ENCODE data around the gene TRIM49C. TPM values are rescaled to one million over a fixed set of nuclear protein-coding genes. Genes with fewer than 3 reads are reported as not detected.

Gene TRIM49C, protein sequence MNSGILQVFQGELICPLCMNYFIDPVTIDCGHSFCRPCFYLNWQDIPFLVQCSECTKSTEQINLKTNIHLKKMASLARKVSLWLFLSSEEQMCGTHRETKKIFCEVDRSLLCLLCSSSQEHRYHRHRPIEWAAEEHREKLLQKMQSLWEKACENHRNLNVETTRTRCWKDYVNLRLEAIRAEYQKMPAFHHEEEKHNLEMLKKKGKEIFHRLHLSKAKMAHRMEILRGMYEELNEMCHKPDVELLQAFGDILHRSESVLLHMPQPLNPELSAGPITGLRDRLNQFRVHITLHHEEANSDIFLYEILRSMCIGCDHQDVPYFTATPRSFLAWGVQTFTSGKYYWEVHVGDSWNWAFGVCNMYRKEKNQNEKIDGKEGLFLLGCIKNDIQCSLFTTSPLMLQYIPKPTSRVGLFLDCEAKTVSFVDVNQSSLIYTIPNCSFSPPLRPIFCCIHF
- total RNA-seq (2014; rRNA removed; shearing (Covaris generic)), result 0.08 and 0.15 TPM in 2 replicates

DNA sequence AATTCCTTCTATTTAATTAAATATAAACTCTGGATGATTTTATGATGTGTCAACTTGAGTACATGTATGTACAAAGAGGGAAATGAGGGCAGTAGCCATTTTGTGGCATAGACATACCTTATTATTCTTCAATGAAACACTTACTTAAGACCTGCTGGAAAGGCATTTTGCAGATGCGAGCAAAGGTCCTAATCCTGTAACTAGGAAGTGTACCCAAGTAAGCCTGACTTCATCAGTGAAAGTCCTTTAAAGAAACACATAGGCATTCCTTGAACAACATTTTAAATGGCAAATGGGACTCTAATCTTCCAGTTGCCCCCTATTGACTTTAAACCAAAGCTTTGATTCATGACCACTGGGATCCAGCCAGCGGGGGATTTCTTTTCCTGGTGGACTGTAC lies at the start of gene TRIM49C:
Gene TRIM49C (plus strand): TSS at position 301 of the 400 bp plus-strand sequence. CDS start 4,106 bp downstream, outside the sequence.

GRCh38 chr11:90085650-90086049 lies 54.7 kb downstream of the TRIM49C start, which contains the start of gene UBTFL1:
Gene UBTFL1 (plus strand): TSS chr11:90085950. CDS start chr11:90085950, 0 bp downstream.

Small RNAs within 50 kb of the gene (small RNA-seq; reads per million reads assigned to genes)
- gene AP000827.1, result not detected

Other genes starting within 250 kb of the TRIM49C start
- gene TRIM49, start 222.5 kb upstream of the TRIM49C start, total RNA-seq (2014; rRNA removed; shearing (Covaris generic)), result 0.08 TPM in 2 replicates
- gene TRIM64B, start 152.6 kb upstream of the TRIM49C start, total RNA-seq (2014; rRNA removed; shearing (Covaris generic)), result 0.27 TPM in 1 of 2 replicates, not detected in the other
- 0.08 TPM in 1 of 2 replicates, not detected in the other for gene TRIM49D1, start 108.9 kb upstream of the TRIM49C start, total RNA-seq (2014; rRNA removed; shearing (Covaris generic))
- gene TRIM49D2, start 107.0 kb upstream of the TRIM49C start, total RNA-seq (2014; rRNA removed; shearing (Covaris generic)), result 0.45 TPM in 1 of 2 replicates, not detected in the other
- not detected in 2 replicates for gene TRIM64, start 65.1 kb upstream of the TRIM49C start, total RNA-seq (2014; rRNA removed; shearing (Covaris generic))
- not detected in 2 replicates for gene UBTFL1, start 54.8 kb downstream of the TRIM49C start, total RNA-seq (2014; rRNA removed; shearing (Covaris generic))
- 1.1 and 2.0 TPM in 2 replicates for gene NAALAD2, start 103.6 kb downstream of the TRIM49C start, total RNA-seq (2014; rRNA removed; shearing (Covaris generic))
- 37.9 and 40.2 TPM in 2 replicates for gene CHORDC1, start 191.9 kb downstream of the TRIM49C start, total RNA-seq (2014; rRNA removed; shearing (Covaris generic))